Fibroblast of skin of right quadriceps (primary cell): ENCODE results near the gene RBM15B.

Experiments used
- DNase-seq: peaks from one replicate; pipeline ENCODE4 v3.0.0-alpha.2; 2013

Gene RBM15B

DNA sequence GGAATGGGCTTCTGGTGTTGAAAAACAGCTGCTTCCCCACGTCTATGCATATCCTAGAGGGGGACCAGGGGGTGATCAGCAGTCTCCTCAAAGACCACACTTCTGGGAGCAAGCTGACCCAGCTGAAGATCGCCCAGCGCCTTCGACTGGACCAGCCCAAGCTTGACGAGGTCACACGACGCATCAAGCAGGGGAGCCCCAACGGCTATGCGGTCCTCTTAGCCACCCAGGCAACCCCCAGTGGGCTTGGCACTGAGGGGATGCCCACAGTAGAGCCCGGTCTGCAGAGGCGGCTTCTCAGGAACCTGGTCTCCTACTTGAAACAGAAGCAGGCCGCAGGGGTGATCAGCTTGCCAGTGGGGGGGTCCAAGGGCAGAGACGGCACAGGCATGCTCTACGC lies 2.5 kb downstream of the RBM15B start:
- DNase-seq, result no peak

DNA sequence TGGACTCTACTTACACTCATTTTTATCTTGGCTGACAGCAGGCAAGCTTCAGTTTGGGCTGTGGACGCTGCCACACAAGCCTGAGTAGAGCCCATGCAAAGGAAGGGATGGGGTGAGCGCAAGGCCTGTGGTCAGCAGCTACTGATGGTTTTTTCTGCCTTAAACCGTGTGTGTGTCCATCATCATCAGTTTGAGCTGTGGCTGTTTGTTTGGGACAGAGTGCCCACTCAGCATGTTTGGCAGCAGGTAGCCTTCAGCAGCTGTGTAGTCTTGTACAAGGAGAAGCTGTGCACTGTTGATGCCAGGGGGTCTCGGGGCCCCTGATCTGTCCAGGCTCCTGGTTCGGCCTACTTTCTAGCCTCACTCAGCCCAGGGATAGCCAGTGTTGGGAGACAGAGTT lies 3.5 kb downstream of the RBM15B start:
- DNase-seq, result no peak

DNA sequence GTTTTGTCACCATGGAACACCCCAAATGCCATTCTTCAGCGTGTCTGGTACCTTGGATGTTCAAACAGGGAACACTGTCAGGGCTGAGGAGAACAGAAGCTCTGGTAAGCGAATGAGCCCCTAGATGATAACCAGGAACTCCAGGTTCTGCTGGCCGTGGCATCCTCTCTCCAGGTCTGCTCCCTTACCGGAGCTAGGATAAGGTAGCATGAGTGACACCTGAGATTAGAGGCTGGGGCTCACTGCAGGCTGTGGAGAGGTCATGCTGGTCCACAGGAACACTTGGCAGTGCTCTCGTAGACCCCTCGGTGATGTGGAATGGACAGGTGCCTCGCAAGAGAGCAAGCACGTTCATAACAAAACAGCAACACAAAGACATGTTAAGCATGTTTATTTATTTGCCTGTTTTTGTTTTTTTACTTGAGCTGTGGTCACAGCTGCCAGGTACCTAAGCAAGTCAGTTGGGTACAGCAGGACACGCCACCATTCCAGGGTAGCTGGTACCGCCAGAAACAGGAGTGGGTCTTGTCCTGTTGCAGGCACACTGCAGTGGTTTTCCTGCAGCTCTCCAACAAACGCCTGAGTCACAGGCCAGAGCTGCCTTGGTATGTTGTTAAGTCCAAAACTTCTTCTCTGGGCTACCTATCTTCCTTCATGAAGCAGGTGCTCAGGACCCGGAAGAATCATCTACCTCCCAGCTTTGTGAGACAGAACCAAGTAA lies 4.6 kb downstream of the RBM15B start:
- no peak for DNase-seq

DNA sequence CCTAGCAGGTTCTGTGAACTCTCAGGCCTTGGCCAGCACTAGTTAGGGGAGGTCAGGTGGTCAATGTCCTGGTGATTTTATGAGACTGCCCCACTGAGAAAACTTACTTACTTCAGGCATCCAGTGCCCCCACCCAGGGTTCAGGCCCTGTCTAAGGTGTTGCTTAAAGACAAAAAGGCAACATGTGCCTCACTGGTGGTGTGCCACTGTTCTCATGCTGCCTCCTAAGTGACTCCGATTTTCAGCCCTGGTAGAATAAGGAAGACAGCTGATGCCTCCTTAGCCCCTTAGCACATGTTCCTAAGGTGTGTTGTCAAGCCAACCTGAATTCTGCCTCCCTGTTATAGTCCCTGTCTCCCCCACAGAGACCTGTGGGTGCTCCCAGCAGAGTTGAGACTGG lies 5.3 kb downstream of the RBM15B start:
- DNase-seq, result no peak

DNA sequence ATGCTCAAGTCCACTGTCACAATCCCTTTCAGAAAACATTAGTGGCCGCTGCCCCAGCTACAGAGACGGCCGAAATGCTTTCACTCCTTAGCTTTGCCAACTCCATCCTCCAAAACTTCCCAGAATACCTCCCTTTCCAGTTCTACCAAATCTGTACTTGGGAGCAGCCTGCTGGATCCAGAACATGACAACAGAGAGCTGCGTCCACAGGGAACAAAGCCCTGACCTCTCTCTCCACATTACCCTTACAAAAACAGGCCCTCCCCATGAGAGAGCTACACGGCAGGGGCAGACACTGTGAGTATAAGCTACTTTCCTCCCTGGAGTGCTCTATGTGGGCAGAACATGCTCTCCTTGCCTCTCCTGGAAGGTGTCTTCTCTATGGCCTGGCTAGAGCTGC lies 6.3 kb downstream of the RBM15B start:
- no peak for DNase-seq

DNA sequence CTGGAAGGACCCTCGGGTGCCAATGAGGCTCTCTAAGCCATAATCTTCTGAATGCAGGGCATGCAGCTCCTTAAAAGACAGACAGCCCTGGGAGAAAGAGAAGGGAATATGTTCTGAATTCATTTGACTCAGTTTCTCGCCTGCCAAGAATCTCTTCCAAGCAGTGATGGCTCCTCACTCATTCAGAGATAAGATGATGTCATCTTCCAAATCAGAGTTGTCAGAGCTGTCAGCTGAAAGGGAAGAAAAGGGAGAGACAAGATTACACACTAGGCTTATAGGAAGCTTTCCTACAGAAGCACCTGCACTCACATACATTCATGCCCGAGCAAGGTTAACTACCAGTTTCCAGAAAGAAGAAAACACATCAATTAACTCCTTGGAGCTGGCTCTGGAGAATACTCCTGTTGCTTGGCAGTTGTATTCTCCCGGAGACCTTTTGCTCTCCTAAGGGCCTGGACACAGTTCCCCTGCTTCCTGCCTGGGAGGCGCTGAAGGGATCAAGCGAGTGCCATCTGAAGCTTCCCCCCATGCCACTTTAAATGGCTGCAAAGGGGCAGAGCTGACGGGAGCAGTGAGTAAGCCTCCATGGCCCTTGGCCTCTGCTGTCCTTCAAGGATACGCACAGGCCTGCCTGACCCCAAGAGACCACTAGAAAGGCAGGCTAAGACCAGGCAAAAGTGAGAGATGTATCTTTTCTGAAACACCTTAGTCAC lies 7.7 kb downstream of the RBM15B start:
- DNase-seq, result no peak

DNA sequence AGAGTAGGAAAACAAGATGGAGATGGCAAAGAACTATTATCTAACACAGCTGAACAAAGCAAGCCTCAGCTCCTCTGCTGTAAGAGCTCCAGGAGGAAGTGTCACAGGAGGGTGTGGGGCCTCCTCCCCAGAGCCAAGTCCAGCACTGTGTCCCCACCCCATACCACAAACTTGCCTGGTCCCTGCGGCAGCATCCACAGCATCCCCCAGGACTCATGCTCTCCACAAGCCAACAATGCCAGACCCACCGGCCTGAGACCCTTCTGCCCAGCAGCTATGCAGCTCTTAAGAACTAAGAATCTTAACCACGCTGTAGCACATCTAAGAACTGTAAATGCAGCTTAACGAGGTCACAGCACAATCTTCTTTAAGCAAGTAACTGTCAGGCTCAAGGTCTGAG lies 9.1 kb downstream of the RBM15B start:
- no peak for DNase-seq

DNA sequence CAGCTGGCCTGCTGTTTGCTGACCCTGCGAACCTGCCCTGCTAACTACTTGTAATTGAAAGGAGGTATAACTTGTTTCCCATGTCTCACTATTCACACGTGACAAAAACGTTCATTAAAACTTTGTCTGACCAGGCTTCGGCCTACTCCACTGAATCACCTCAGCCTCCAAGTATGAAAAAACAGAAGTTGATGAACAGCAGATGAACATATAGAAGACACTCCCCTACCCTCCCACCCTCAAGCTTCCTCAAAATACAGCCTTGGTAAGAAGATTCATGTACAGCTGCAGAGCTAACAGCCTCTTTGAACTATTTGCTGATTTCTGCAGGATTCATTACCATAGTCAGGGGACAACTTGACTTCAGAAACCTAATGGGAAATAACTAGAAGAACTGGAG lies 10.7 kb downstream of the RBM15B start:
- no peak for DNase-seq

DNA sequence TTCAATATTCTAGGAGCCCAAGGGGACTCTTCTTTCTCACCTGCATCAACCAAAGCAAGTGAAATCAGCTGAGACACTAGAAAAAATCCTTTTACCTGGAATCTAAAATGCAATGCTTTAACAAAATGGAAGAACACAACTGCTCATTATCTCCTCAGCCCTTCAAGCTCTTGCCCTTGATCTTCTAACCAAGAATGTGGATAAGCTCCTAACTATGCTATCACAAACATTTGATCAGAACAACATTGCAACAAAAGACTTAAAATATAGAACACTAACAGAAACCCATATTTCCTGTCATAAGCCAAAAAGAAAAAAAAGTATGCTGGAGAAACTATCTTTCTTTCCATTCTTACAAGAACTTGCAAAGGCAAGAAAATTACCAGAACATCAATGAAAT lies 12.6 kb downstream of the RBM15B start:
- no peak for DNase-seq

DNA sequence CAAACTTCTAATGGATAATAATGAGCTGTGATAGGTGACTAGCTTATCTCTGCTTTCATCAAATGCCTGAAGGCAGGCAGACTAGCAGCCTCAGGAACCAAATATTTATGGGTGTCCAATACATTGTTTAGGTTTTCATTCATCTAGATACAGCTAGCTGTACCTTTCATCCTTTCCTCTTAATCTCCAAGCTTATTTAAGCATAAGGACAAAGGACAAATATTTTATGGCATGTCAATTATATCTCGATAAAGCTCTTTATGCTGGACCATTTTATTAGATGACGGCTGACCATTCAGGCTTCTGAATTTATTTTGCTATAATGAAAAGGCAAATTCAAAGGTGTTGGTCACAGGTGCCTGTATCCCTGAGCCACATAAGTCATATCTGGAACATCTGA lies 16.9 kb downstream of the RBM15B start:
- DNase-seq, result no peak

DNA sequence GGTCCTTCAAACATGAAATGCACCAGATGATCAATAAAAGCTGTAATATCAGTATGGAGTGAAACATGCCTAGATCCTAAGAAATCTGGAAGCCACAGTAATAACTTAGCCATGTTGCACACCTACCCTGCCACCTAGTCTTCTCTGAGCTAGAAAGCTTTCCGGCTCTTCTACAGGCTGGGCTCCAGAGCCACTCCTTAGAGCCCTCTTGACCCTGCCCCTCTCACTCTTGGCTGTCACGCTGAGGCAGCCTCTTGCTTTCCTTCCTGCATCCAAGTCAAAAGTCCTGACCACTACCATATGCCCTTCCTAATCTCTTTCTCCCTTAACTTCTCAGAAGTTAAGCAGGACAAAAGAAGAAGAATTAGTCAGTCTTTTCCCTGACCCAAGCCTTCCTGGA lies 17.7 kb downstream of the RBM15B start:
- DNase-seq, result no peak

DNA sequence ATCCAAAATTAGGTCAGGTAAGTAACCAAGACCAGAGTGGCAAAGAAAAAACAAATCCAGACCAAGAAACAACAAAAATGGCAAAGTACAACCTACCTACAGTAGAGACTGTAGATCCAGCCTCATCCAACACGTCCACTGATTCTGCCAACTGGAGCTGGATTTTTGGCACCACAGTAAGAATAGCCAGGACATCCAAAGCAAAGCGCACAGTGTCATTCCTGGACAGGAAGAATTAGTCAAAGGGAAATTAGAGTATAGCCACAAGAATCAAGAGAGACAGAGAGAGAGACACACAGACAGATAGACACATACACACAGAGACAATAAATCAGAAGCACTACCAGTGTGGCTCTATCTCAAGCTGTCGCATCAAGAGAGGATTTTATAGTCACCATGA lies 31.1 kb downstream of the RBM15B start:
- no peak for DNase-seq

DNA sequence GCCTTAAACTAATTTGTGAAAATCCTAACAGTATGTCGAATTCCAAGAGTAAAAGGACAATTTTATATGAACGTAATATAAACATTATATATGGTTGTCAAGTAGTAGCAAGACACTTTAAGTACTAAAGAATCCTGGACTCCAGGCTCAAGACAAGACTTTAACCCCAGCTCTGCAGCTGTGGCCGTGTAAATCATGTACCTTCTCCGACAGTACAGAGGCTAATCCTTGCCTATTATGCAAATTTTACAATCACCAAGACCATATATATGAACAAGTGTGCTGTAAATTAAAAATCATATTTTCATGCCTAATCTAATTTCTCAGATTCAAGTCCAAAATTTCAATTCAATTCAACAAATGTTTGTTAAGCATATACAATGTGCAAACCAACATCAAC lies 35.8 kb downstream of the RBM15B start:
- DNase-seq, result no peak

DNA sequence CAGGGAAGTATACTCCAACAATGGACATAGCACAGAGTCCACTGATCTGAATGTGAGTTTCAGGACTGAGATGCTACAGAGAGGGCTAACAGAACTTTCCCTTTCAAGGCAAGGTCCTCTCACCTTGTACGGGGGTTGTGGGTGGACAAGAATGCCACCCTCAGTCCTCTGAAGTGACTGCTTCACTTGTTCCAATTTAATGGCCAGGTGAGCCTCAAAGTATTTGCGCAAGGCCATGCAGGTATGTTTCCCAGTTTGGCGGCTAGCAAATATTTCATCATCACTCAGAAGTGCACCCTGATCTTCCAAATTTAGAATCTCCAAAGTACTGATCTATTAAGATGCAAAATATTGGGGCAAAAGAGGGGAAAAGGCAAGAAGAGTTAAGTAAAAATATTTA lies 38.1 kb downstream of the RBM15B start:
- no peak for DNase-seq

DNA sequence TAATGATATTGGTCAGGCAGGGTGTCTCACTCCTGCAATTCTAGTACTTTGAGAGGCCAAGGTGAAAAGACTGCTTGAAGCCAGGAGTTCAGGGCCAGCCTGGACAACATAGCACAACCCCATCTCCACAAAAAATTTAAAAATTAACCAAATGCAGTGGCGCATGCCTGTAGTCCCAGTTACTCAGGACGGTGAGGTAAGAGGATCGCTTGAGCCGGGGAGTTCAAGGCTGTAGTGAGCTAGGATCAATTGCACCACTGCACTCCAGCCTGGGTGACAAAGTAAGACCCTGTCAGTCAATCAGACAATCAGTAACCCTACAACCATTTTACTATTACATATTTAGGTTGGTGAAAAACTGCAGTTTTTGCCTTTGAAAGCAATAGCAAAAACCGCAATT lies 43.0 kb downstream of the RBM15B start:
- no peak for DNase-seq

DNA sequence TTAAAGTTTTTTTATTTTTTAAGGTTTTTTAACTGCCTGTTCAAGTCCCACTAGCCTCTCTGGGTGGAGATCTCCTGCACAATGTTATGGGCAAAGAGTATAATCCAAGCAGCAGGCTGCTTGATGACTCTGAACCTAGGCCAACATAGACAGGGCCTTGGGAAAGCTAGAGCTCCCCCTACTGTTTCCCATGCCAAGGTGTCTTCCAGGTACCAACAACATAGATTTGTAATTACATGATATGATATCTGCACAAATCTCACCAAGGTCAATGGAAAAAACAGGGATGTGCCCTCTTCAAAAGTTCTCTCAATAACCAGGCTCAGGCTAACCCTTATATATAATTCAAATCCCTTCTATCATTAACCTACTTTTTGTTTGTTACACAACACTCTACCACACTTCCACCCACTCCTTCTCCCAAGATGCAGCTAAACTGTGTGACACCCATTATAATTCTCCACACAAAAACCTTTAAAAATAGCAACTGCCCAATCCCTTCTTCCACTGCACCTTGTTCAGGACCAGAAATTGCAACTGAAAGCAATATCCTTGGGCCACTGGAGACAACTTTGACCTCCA lies 43.8 kb downstream of the RBM15B start:
- peak; percentile 22 for DNase-seq

DNA sequence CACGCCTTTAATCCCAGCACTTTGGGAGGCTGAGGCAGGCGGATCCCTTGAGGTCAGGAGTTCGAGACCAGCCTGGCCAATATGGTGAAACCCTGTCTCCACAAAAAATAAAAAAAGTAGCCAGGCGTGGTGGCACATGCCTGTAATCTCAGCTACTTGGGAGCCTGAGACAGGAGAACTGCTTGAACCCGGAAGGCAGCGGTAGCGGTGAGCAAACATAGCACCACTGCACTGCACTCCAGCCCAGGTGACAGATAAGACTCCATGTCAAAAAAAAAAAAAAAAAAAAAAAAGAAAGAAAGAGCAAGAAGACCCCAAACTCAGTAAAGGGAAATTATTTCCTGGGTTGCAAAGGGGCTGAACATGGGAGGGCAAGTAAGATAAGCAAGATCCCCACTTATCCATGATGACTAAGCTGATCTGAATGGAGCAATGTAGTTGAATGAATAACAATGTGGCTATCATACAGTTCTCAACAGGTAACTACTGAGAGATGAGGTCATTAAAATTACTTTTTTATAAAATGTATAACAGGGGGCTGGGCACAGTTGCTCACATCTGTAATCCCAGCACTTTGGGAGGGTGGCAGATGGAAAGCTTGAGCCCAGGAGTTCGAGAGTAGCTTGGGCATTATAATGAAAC lies 46.0 kb downstream of the RBM15B start:
- DNase-seq, result no peak

DNA sequence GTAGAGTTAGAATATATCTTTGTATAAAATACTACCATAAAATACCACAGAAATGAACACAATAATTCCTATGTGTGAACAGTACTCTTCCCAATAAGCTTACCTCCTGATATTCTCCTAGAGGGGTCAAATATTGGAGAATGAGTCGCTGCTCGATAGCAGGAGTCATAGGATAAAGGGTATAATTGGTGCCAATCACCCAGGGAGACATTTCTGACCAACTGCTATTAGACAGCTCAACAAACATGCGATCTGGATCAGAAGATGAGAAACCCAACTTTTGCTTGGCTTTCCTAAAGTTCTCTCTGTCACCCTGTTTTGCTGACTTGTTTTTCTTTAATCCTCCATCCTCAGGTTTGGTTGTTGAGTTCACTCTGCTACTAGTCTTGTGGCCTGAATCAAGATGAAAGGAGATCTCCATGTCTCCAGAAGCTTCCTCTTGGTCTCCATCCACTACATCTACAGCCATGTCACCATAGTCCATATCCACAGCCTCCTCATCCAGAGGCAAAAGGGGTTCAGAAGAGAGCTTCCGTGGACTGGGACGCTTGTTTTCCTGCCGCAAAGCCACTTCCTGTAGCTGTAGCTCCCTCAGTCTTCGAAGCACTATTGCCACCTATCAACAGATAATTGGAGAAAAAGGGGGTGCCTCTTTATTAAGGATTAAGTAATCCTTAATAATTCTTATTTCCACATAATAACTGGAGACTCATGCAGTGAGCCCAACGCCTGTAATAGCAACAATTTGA lies 50.4 kb downstream of the RBM15B start:
- DNase-seq, result no peak

DNA sequence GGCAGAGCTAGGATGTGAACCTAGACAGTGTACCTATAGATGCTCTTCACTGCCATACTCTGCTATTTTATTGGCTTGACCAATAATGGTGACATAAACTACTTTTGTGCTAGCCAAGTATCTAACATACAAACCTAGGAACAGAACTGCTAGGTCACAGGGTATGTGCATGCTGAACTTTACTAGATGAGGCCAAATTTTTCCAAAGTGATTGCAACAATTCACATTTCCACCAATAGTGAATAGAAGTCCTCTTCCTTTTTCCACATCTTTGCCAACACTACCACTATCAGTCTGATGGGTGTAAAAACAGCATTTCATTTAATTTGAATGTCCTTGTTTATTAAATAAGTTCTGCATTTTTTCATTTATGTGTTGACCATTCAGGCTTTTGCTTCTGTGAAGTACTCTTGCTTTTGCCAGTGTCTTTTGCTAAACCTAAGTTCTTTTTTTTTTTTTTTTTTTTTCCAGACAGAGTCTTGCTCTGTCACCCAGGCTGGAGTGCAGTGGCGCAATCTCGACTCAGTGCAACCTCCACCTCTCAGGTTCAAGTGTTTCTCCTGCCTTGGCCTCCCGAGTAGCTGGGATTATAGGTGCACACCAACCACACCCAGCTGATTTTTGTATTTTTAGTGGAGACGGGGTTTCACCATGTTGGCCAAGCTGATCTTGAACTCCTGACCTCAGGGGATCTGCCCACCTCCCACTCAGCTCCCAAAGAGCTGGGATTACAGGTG lies 54.6 kb downstream of the RBM15B start:
- DNase-seq, result no peak
